ENCODE measurements around the gene KLF4. TPM values are rescaled to one million over a fixed set of nuclear protein-coding genes. Genes with fewer than 3 reads are reported as not detected.

Gene KLF4
- total RNA-seq, 1 experiment from 2014 or later, result 7.1 TPM

DNA sequence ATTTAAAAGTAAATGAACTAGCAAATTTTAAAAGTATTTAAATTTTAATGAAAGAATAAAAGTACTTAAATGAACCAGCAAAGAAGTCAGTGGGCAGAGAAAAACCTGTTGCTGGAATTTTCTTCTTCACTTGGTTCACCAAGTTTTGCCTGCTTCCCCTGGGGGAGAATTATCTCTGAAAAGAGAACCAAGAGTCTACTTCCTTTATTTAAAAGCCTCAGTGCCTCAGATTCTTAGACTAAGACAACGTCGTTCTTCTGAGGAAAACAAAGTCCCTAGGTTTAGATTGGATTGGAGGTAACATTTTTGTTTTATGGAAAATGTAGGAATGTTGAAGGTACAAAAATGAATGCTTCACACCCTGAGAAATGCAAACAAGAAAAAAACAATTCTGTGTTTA is 7.4 kb upstream of the KLF4 start:
- Histone ChIP-seq H3K79me2 (ENCODE audit: insufficient read depth, low read length) (no peaks in the 10 kb centered on the region), H3K14ac (ENCODE audit: insufficient read depth, low read length) (no peak overlapping the region), H2BK20ac (ENCODE audit: low read depth, low read length, poor library complexity, severe bottlenecking) (no peak overlapping the region), H3K23me2 (ENCODE audit: insufficient read length, low read depth, low read length, poor library complexity, severe bottlenecking) (no peaks in the 10 kb centered on the region), H2BK5ac (ENCODE audit: insufficient read length, low read length) (no peak overlapping the region), H2AK5ac (ENCODE audit: insufficient read length, low read length) (no peak overlapping the region), H3K79me1 (ENCODE audit: insufficient read depth, low read depth, low read length, poor library complexity, severe bottlenecking) (no peaks in the 10 kb centered on the region), H3K18ac (ENCODE audit: insufficient read length, low read depth, low read length) (no peak overlapping the region), H2AFZ (ENCODE audit: low read length) (no peak overlapping the region), H3K9me3 (ENCODE audit: control insufficient read depth, low read depth, low read length) (no peaks in the 10 kb centered on the region), H4K5ac (ENCODE audit: insufficient read length, low read depth, low read length) (no peak overlapping the region), H3K4me2 (ENCODE audit: insufficient read depth, insufficient read length, low read length) (no peak overlapping the region), H3K27me3 (ENCODE audit: insufficient read depth, low read length) (no peaks in the 10 kb centered on the region; the same call in 1 of the 2 replicates), H3K4me1 (ENCODE audit: insufficient read depth, low read length) (no peaks in the 10 kb centered on the region), H3K27ac (ENCODE audit: insufficient read length, low read depth, low read length) (no peak overlapping the region), H2BK120ac (ENCODE audit: low read depth, low read length, poor library complexity, severe bottlenecking) (no peak overlapping the region), H3K23ac (ENCODE audit: insufficient read length, low read depth, low read length) (no peak overlapping the region), H4K20me1 (ENCODE audit: control insufficient read depth, insufficient read depth, insufficient read length) (no peaks in the 10 kb centered on the region), H4K91ac (ENCODE audit: insufficient read length, low read depth, low read length) (no peak overlapping the region), H3T11ph (ENCODE audit: low read length) (no peak overlapping the region), H4K8ac (replicated peaks; ENCODE audit: insufficient read length, low read depth, low read length) (no peak overlapping the region), H3K4ac (ENCODE audit: low read depth, low read length) (no peak overlapping the region), H3K9ac (ENCODE audit: extremely low read depth, insufficient read length, low read length) (no peak overlapping the region), H3K56ac (ENCODE audit: insufficient read length, low read depth, low read length) (no peak overlapping the region), H2BK12ac (ENCODE audit: insufficient read length, low read depth, low read length) (no peak overlapping the region), H2BK15ac (ENCODE audit: low read depth, low read length) (no peak overlapping the region)
- WGBS (ENCODE audit: extremely low coverage, insufficient read length, low lambda C conversion rate), result no CpG with 5 or more reads among the region's 2 CpGs
- Mint-ChIP-seq H3K9me3 (no peaks in the 10 kb centered on the region), H3K4me1 (peaks cover 14 to 18% of the 10 kb centered on the region in 2 experiments), H3K36me3 (ENCODE audit: insufficient read depth in 1 of 3, low read depth in 3 of 3) (no peaks in the 10 kb centered on the region), H3K4me3 (no peak overlapping the region), H3K27ac (no peak overlapping the region; a peak in 1 of 7 replicates), H3K27me3 (ENCODE audit: low read depth) (peaks cover 21% of the 10 kb centered on the region)
- DNase-seq, result no peak
- TF ChIP-seq, protein P1, sequence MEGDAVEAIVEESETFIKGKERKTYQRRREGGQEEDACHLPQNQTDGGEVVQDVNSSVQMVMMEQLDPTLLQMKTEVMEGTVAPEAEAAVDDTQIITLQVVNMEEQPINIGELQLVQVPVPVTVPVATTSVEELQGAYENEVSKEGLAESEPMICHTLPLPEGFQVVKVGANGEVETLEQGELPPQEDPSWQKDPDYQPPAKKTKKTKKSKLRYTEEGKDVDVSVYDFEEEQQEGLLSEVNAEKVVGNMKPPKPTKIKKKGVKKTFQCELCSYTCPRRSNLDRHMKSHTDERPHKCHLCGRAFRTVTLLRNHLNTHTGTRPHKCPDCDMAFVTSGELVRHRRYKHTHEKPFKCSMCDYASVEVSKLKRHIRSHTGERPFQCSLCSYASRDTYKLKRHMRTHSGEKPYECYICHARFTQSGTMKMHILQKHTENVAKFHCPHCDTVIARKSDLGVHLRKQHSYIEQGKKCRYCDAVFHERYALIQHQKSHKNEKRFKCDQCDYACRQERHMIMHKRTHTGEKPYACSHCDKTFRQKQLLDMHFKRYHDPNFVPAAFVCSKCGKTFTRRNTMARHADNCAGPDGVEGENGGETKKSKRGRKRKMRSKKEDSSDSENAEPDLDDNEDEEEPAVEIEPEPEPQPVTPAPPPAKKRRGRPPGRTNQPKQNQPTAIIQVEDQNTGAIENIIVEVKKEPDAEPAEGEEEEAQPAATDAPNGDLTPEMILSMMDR (conservative IDR thresholded peaks at IDR 0.05), result no peak

All from H9 (cell line).